AG04450 (cell line): ENCODE results near the gene LCMT1. TPM values are rescaled to one million over a fixed set of nuclear protein-coding genes. Genes with fewer than 3 reads are reported as not detected.

Experiments
- CTCF ChIA-PET: fragments of 300-600, 350-600 bp; formaldehyde crosslinking; extraction: SDS; loops from one replicate; lab custom pipeline; 2022; ENCODE audit warnings: antibody characterized with exemption, inconsistent platforms; lab: Charles Lee
- POLR2A ChIA-PET: fragments of 350-600 bp; formaldehyde crosslinking; extraction: SDS; loops from one replicate; lab custom pipeline; 2021; ENCODE audit warnings: antibody characterized with exemption, inconsistent platforms; lab: Yijun Ruan, JAX
- DNase-seq: peaks from one replicate; pipeline ENCODE4 v3.0.0-alpha.2; 2011; ENCODE audit warnings: low read depth, low spot score
- H3K27ac ChIP-seq: one replicate; pipeline ENCODE4 v1.5.1; 2012; ENCODE audit warnings: low read depth, low read length, control low read depth
- H3K27me3 ChIP-seq: one replicate; pipeline ENCODE4 v1.6.0; 2012; ENCODE audit warnings: low read length; ENCODE audit not compliant: control insufficient read depth, insufficient read depth
- H3K4me3 ChIP-seq: 2 replicates; pipeline ENCODE4 v1.5.1; 2011; ENCODE audit warnings: mild to moderate bottlenecking, low read depth, low read length, control low read depth
- H3K9me3 ChIP-seq: 2 replicates; pipeline ENCODE4 v1.5.1; 2012; ENCODE audit warnings: low read length; ENCODE audit not compliant: control insufficient read depth, insufficient read depth
- polyA plus RNA-seq: library from polyadenylated mRNA; depleted of rRNA; stranded (reverse); fragments of >200 nt; gene quantifications from 2 replicates; pipeline ENCODE4 v1.2.3, GENCODE V29; 2011
- TF ChIP-seq, protein P1 (sequence below): IDR thresholded peaks from 2 replicates; pipeline ENCODE4 v1.5.1; 2011; ENCODE audit warnings: low read depth, low read length, control low read depth, inconsistent platforms

Gene LCMT1
- polyA plus RNA-seq, 1 experiment = 46.9 TPM

DNA sequence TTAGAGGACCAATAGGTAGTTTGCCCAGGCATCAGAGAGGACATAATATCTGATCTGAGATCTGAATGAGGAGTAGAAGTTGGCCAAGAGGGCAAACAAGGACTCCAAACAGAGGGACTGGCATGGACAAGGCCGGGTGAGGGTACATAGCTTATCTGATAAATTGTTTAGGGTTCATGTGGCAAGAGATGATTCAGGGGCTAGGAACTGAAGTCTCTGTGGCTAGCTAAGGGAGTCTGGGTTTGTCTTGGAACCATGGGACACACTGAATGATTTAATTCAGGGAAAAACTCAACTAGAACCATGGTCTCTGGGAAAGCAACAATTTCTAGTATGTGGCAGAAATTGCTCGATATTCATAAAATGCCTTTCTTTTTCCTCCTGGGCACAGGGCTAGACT lies 101.1 kb downstream of the LCMT1 start:
- ChIA-PET POLR2A (no interaction called here), CTCF (interaction anchor here (0.5 to 1.3 kb wide), 2 partner anchors 13 to 146 kb away, joined by 3 to 6 read pairs; no protein-coding TSS in a partner anchor)
- Histone ChIP-seq H3K4me3 (no peak overlapping the region), H3K27me3 (peaks cover 5% of the 10 kb centered on the region), H3K9me3 (no peaks in the 10 kb centered on the region; the same call in 1 of the 2 replicates), H3K27ac (no peak overlapping the region)
- TF ChIP-seq, protein P1, sequence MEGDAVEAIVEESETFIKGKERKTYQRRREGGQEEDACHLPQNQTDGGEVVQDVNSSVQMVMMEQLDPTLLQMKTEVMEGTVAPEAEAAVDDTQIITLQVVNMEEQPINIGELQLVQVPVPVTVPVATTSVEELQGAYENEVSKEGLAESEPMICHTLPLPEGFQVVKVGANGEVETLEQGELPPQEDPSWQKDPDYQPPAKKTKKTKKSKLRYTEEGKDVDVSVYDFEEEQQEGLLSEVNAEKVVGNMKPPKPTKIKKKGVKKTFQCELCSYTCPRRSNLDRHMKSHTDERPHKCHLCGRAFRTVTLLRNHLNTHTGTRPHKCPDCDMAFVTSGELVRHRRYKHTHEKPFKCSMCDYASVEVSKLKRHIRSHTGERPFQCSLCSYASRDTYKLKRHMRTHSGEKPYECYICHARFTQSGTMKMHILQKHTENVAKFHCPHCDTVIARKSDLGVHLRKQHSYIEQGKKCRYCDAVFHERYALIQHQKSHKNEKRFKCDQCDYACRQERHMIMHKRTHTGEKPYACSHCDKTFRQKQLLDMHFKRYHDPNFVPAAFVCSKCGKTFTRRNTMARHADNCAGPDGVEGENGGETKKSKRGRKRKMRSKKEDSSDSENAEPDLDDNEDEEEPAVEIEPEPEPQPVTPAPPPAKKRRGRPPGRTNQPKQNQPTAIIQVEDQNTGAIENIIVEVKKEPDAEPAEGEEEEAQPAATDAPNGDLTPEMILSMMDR = no peak
- DNase-seq = no peak

DNA sequence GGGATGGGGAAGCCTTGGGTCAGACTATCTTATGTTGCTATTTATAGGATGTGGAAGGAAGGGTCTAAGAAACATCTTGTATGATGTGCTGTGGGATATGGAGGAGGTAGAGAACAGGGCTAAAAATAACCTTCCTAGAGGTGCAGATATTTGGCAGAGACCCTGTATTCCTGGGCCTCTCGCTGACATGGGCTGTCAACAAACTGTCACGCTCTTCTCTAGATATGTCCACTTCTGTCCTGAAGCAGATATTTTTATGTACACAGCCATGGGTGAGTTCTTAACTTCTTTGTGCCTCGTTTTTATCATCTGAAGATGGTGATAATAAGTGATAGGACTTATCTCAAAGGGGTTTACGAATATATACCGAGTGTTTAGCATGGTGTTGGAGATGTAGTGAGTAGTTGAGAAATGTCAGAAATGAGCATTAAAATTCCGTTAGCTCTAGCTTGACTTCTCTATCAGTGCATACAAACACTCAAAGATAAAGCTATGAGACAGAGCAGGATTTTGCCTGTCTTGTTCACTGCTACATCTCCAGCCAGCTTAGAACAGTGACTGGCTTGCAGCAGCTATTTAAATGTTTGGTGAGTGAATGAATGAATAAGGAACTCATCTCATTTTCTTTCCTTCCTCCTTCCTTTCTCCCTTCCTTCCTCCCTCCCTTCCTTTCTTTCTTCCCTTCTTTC lies 102.3 kb downstream of the LCMT1 start:
- Histone ChIP-seq H3K4me3 (no peak overlapping the region), H3K9me3 (no peaks in the 10 kb centered on the region; the same call in 1 of the 2 replicates), H3K27me3 (peaks cover 9% of the 10 kb centered on the region), H3K27ac (no peak overlapping the region)
- TF ChIP-seq, protein P1 = no peak
- no peak for DNase-seq
- ChIA-PET CTCF (interaction anchor here (1.0 kb wide), 1 partner anchor 12 kb away, joined by 5 read pairs; no protein-coding TSS in a partner anchor), POLR2A (no interaction called here)

DNA sequence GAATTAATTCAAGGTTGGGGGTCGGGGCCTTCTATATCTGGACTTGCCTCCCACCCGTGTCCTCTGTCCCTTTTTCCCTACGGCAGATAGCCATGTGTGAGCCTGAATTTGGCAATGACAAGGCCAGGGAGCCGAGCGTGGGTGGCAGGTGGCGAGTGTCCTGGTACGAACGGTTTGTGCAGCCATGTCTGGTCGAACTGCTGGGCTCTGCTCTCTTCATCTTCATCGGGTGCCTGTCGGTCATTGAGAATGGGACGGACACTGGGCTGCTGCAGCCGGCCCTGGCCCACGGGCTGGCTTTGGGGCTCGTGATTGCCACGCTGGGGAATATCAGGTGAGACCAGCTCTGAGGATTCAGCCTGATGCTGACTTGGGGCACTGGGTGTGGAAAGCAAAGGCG lies 105.6 kb downstream of the LCMT1 start:
- Histone ChIP-seq H3K9me3 (no peaks in the 10 kb centered on the region; the same call in 1 of the 2 replicates), H3K27me3 (peaks cover 15% of the 10 kb centered on the region), H3K27ac (no peak overlapping the region), H3K4me3 (no peak overlapping the region)
- no peak for DNase-seq
- CTCF ChIA-PET = interaction anchor here (0.5 to 2.4 kb wide), 4 partner anchors 8 to 40 kb away, joined by 3 to 23 read pairs (median 6); no protein-coding TSS in a partner anchor
- POLR2A ChIA-PET = no interaction called here
- TF ChIP-seq, protein P1 = no peak

DNA sequence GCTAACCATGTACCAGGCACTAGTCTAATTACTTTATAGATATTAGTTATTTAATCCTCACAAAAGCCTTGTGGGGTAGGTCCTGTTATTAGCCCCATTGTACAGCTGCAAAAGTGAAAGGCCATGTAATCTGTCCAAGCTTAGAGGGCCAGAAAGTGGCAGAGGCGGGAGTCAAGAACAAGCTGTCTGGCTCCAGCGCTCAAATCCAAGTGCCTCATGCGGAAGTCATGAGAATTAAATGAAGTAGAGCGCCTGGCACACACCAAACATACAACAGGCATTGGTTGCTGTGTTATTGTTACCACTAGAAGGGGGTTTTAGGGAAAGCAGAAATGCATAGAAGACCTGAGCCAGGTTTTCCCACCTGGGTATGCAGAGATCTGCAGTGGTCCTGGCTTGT lies 106.4 kb downstream of the LCMT1 start:
- no peak for DNase-seq
- H3K4me3 ChIP-seq = no peak overlapping the region
- ChIA-PET POLR2A (no interaction called here), CTCF (interaction anchor here (0.5 to 1.5 kb wide), 4 partner anchors 8 to 1892 kb away, joined by 3 to 9 read pairs (median 3); no protein-coding TSS in a partner anchor)
- no peak overlapping the region for H3K27ac ChIP-seq
- no peaks in the 10 kb centered on the region; the same call in 1 of the 2 replicates for H3K9me3 ChIP-seq
- peaks cover 15% of the 10 kb centered on the region for H3K27me3 ChIP-seq
- TF ChIP-seq, protein P1 = no peak
